Gastrocnemius medialis (tissue), 4 donors: ENCODE data around the gene ZNF524. TPM values are rescaled to one million over a fixed set of nuclear protein-coding genes. Genes with fewer than 3 reads are reported as not detected.

Source experiments
- ATAC-seq, 2 donors: fragments of 150-250 bp; one replicate each; pipeline ENCODE4 v1.9.1; 2016
- DNase-seq, 2 donors: peaks; one replicate each; pipeline ENCODE4 v3.0.0-alpha.2; 2019
- H3K27ac ChIP-seq, 4 donors: fragments of 200-600 bp; sonication (generic); 1 replicate in 1 of 4; 2 replicates in 3 of 4; pipeline ENCODE4 v1.5.1; 2016 to 2018; ENCODE audit warnings: mild to moderate bottlenecking in 2 of 4, moderate library complexity in 1 of 4
- H3K27me3 ChIP-seq, 3 donors: fragments of 200-600 bp; sonication (generic) in 2 of 3; 1 replicate in 1 of 3; 2 replicates in 2 of 3; pipeline versions ENCODE4 v1.5.1 to v1.6.0; 2016 to 2019; ENCODE audit warnings: mild to moderate bottlenecking in 1 of 3, moderate library complexity in 1 of 3
- H3K36me3 ChIP-seq, 2 donors: fragments of 200-600 bp; sonication (generic) in 1 of 2; one replicate each; pipeline ENCODE4 v1.5.1; 2017 to 2018
- H3K4me1 ChIP-seq, 2 donors: fragments of 200-600 bp; sonication (generic) in 1 of 2; one replicate each; pipeline ENCODE4 v1.5.1; 2016 to 2017; ENCODE audit warnings: mild to moderate bottlenecking in 2 of 2
- H3K4me3 ChIP-seq, 4 donors: fragments of 200-600 bp; sonication (generic) in 3 of 4; 1 replicate in 1 of 4; 2 replicates in 3 of 4; pipeline ENCODE4 v1.5.1; 2016 to 2019; ENCODE audit warnings: mild to moderate bottlenecking in 2 of 4
- H3K9me3 ChIP-seq, 3 donors: fragments of 200-600 bp; sonication (generic) in 2 of 3; 1 replicate in 1 of 3; 2 replicates in 2 of 3; pipeline ENCODE4 v1.5.1; 2016 to 2019
- CTCF ChIP-seq, 5 experiments: fragments of 450-650 bp in 3 of 5; fragments of 200-600 bp in 2 of 5; sonication (generic) in 2 of 5; IDR thresholded peaks in 4 of 5; conservative IDR thresholded peaks in 1 of 5; 1 replicate in 4 of 5; 2 replicates in 1 of 5; pipeline ENCODE4 v1.5.1; 2016 to 2019; ENCODE audit warnings: antibody characterized with exemption in 5 of 5, mild to moderate bottlenecking in 3 of 5, moderate library complexity in 3 of 5
- POLR2A ChIP-seq, 2 donors: fragments of 450-650 bp; IDR thresholded peaks; one replicate each; pipeline ENCODE4 v1.6.1; 2017; ENCODE audit warnings: antibody characterized with exemption in 2 of 2, mild to moderate bottlenecking in 2 of 2, moderate library complexity in 2 of 2
- in situ Hi-C, 4 donors: fragments of 200-750 bp; cut with MboI; loops; one replicate each; pipeline versions ENCODE4 v1.15.0 to v1.8.0; 2017; ENCODE audit warnings: low sequenced_read_pairs in 4 of 4
- intact Hi-C: fragments of 100-400 bp; cut with DNase I; formaldehyde crosslinking; loops from one replicate; pipeline ENCODE4 v1.15.1; 2023; ENCODE audit warnings: low total_unique reads
- total RNA-seq, 4 donors: library from RNA; depleted of rRNA; stranded (reverse); fragments of >200 nt; gene quantifications; one replicate each; pipeline versions ENCODE4 v1.1.0 to v1.2.3, GENCODE V29; 2016

ZNF524 gene
- total RNA-seq, 4 donors from 2014 or later: 35.6 to 61.7 (median 47.0) TPM

GRCh38 chr19:55598034-55598433 lies 2.1 kb upstream of the ZNF524 start:
- in situ Hi-C loops (loop anchor here in 1 of 4 donors (5.0 kb wide), 1 partner anchor 51 kb away; the partner anchor contains the start of gene SBK3), intact Hi-C loops (loop anchor here (2.0 to 5.0 kb wide), 6 partner anchors 17 to 451 kb away; partner anchors contain the start of genes TNNT1, ZNF579 and ZNF628)
- ATAC-seq (no peak), DNase-seq (no peak)
- H3K9me3 ChIP-seq: no peaks in the 10 kb centered on the region
- H3K4me1 ChIP-seq: peaks cover 13 to 23% of the 10 kb centered on the region in 2 donors
- H3K27me3 ChIP-seq: no peaks in the 10 kb centered on the region
- no peak overlapping the region for H3K4me3 ChIP-seq
- H3K27ac ChIP-seq: peak overlapping the region; percentile 97 to 100 (median 98)
- no peak for TF ChIP-seq POLR2A (IDR thresholded peaks at IDR 0.05)
- TF ChIP-seq CTCF (IDR thresholded peaks at IDR 0.05 in 4 of 5, conservative IDR thresholded peaks at IDR 0.05 in 1 of 5): no peak
- peaks cover 0 to 10% of the 10 kb centered on the region in 2 donors for H3K36me3 ChIP-seq

GRCh38 chr19:55598719-55599467 lies 1.2 kb upstream of the ZNF524 start:
- peaks cover 13 to 23% of the 10 kb centered on the region in 2 donors for H3K4me1 ChIP-seq

GRCh38 chr19:55599468-55599841 lies 633 bp upstream of the ZNF524 start, which contains the start of gene FIZ1:
Gene FIZ1 (minus strand): TSS chr19:55599517. CDS start chr19:55597865, 1,652 bp downstream.
- H3K9me3 ChIP-seq: no peaks in the 10 kb centered on the region
- ATAC-seq (peak; percentile 74 to 78), DNase-seq (peak; percentile 99)
- H3K36me3 ChIP-seq: peaks cover 0 to 10% of the 10 kb centered on the region in 2 donors
- in situ Hi-C loops (loop anchor here in 1 of 4 donors (5.0 kb wide), 1 partner anchor 52 kb away; the partner anchor contains the start of gene SBK3), intact Hi-C loops (loop anchor here (1.0 to 5.0 kb wide), 8 partner anchors 19 to 482 kb away; partner anchors contain the start of genes PPP1R12C, TNNT1, ZNF579 and ZNF628)
- no peaks in the 10 kb centered on the region for H3K27me3 ChIP-seq
- no peak for TF ChIP-seq CTCF (IDR thresholded peaks at IDR 0.05 in 4 of 5, conservative IDR thresholded peaks at IDR 0.05 in 1 of 5)
- no peak for TF ChIP-seq POLR2A (IDR thresholded peaks at IDR 0.05)
- peak within 1 kb of the TSS; percentile 97 to 100 (median 98) for H3K27ac ChIP-seq
- peaks cover 14 to 28% of the 10 kb centered on the region in 2 donors for H3K4me1 ChIP-seq
- H3K4me3 ChIP-seq: peak within 1 kb of the TSS; percentile 75 to 95 (median 86)

More at GRCh38 chr19:55598719-55599467, 1.2 kb upstream of the ZNF524 start:
- DNase-seq (peak; percentile 92 to 95), ATAC-seq (peak; percentile 50)
- intact Hi-C loops: loop anchor here (1.0 to 5.0 kb wide), 8 partner anchors 18 to 482 kb away; partner anchors contain the start of genes PPP1R12C, TNNT1, ZNF579 and ZNF628
- Histone ChIP-seq H3K27me3 (no peaks in the 10 kb centered on the region), H3K36me3 (peaks cover 0 to 10% of the 10 kb centered on the region in 2 donors), H3K27ac (peak overlapping the region; percentile 97 to 100 (median 98)), H3K4me3 (peak overlapping the region; percentile 75 to 95 (median 86)), H3K9me3 (no peaks in the 10 kb centered on the region)
- in situ Hi-C loops: loop anchor here in 1 of 4 donors (5.0 kb wide), 1 partner anchor 52 kb away; the partner anchor contains the start of gene SBK3
- TF ChIP-seq POLR2A (IDR thresholded peaks at IDR 0.05) (peak; percentile 66 to 69), CTCF (IDR thresholded peaks at IDR 0.05 in 4 of 5, conservative IDR thresholded peaks at IDR 0.05 in 1 of 5) (no peak)

- intact Hi-C loops: loop anchor here (1.0 to 10.0 kb wide), 3 partner anchors 24 to 1396 kb away; partner anchors contain the start of genes KMT5C, RPS9 and ZNF784
- Histone ChIP-seq H3K9me3 (no peaks in the 10 kb centered on the region), H3K4me3 (peak overlapping the region; percentile 75 to 95 (median 86)), H3K36me3 (peaks cover 0 to 8% of the 10 kb centered on the region in 2 donors), H3K27ac (peak overlapping the region; percentile 97 to 100 (median 98)), H3K4me1 (peaks cover 16 to 21% of the 10 kb centered on the region in 2 donors), H3K27me3 (no peaks in the 10 kb centered on the region)
- ATAC-seq (no peak), DNase-seq (no peak)
- in situ Hi-C loops: no loop called here
- no peak for TF ChIP-seq POLR2A (IDR thresholded peaks at IDR 0.05)
- TF ChIP-seq CTCF (IDR thresholded peaks at IDR 0.05 in 4 of 5, conservative IDR thresholded peaks at IDR 0.05 in 1 of 5): no peak
These were observed 557 bp downstream of the ZNF524 start for GRCh38 chr19:55600662-55601028.
